HG03558 (cell line): ENCODE data around the gene DACH1.

ENCODE experiments used
- ATAC-seq: cut with Tn5 transposase; IDR thresholded peaks from one replicate; pipeline ENCODE4 v1.9.1; 2021; ENCODE audit warnings: moderate number of reproducible peaks; ENCODE audit not compliant: unreplicated experiment; ENCODE audit errors: extremely low read depth

The DACH1 gene

DNA sequence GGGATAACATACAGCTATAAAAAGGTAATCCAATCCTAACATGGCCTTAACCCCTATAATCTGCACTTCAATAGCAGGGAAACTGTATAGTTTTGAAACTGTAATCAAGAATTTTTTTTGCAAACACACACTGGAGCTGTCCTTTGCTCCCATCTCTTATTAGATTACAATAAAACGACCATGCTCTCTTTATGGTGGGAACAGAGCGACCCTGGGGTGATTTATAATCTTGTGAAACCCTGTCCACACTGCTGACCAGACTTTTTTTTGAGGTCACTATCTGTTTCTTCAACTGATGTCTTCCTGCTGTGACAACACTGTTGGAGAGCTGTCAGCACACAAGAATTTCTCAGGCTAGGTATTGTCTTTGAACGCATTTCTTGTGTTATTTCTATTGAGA, 35.3 kb downstream of the DACH1 start:
- no peak for ATAC-seq

GRCh38 chr13:71830736-71831135, 36.3 kb downstream of the DACH1 start:
- ATAC-seq: no peak

DNA sequence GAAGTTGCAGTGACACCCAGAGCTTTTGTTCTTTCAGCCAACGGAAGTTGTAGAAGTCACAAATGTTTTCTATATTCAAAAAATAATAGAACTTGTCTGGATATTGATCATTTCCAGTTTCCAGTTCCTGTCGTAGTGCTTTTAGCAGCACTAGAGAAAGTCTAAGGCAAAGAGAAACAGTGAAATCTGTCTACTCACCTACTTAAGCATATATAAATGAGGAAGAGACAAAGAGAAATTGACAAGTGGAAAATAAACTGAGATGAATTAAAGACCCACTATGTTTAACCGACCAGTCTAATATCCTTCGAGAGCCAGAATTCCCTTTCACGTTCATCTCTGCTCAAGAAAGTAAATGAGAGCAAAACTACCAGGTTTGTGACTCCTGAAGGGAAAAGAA, 36.7 kb downstream of the DACH1 start:
- no peak for ATAC-seq

GRCh38 chr13:71829547-71829946, 37.5 kb downstream of the DACH1 start:
- ATAC-seq: no peak

DNA sequence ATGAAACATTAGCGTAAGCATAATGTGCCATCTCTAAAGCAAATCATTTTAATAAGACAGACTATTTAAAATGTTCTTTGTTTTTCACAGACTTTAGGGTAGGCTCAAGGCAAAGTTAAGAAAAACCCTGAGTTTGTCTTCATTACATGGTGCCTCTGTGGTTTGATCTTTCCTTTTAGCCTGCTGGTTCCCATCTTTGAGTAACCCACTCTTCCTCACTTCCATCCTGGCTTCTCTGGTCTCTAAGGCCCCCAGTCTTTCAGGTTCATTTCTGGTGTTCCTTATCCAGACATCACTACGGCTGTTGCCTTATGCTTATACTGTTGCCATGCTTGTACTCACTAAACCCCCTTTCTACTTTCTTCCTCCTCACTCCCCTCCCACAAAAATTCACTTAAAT, 38.4 kb downstream of the DACH1 start:
- no peak for ATAC-seq

DNA sequence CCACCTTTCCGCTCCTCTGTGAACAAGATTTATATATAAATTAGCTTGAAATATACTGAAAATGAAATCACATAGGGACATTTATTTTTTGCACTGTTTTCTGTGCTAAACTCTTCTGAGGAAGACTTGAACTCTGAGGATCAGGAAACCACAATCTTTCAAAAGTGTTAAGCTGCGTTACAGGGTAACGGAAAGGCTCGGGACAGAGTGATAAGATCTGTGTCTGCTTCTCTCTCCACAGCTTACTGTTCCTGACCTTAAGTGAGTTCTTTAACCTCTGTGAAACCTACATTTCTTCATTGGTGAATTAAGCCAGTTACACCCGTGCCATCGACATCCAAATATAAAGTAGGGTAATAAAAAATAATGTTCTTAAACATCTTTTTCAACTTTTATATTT, 38.9 kb downstream of the DACH1 start:
- no peak for ATAC-seq

GRCh38 chr13:71827241-71827640, 39.8 kb downstream of the DACH1 start:
- ATAC-seq: no peak

DNA sequence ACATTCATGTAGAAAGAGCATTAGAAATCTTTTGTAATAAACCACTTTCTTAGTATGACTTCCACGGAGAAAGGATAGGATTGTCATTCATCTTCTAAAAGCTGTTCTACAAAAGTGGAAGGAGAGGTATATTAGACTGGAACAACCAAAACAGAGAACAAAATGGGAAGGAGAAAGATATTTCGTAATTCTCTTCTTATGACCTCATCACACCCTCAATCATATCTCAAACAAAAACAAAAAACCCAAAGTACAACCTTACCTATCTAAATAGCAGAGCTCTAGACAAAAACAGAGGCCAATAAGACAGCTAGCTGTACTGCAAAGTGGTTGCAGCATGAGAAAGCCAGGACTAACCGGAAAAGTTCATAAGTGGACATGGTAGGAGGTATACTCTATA, 46.3 kb downstream of the DACH1 start:
- no peak for ATAC-seq

- ATAC-seq: no peak
These were observed 49.7 kb downstream of the DACH1 start for GRCh38 chr13:71817335-71817734.

DNA sequence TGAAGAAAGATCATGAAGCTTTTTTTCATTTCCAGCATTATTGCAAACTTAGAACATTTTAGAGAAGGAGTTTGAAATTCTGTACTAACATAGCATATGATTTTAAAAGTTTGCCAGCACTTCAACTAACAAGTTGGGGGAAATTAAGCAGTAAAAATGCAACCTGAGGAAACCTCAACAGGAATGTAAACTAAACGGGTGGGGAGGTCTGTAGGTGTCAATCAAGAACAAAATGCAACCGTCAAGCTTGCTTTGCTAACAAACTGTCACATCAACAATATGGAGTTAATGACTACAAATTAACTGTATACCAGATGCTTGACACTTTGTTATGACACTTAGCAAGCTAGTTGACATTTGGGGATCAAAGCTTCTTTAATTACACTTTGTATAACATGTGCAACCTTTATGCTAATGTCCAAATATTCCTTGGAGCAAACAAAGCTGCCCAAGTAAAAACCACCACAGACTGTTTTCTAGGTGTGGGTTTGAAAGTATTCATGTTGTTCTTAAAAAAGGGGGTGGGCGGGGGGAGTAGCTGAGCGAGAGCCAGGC, 52.1 kb downstream of the DACH1 start:
- no peak for ATAC-seq

DNA sequence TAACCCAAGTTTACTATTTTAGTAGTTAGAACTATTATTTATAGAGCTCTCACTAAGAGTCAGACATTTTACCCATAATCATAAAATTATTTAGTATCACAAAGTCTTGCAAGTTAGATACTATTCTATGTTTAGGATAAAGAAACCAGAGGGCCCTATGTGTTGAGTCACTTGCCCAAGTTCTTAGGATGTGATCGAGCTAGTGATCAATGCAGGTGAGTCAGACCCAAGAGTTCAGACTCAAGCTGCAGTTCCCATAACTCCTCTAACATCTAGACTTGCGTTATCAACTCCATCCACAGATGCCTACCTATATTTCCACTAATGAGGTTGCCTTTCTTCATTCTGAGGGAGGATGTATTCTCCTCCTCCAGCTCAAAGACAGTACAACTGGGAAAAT, 53.8 kb downstream of the DACH1 start:
- ATAC-seq: no peak

GRCh38 chr13:71811344-71811743, 55.7 kb downstream of the DACH1 start:
- ATAC-seq: no peak

GRCh38 chr13:71808708-71809107, 58.3 kb downstream of the DACH1 start:
- no peak for ATAC-seq

- no peak for ATAC-seq
These were observed 60.1 kb downstream of the DACH1 start for GRCh38 chr13:71806886-71807285.

GRCh38 chr13:71803066-71803465, 63.9 kb downstream of the DACH1 start:
- ATAC-seq: no peak

DNA sequence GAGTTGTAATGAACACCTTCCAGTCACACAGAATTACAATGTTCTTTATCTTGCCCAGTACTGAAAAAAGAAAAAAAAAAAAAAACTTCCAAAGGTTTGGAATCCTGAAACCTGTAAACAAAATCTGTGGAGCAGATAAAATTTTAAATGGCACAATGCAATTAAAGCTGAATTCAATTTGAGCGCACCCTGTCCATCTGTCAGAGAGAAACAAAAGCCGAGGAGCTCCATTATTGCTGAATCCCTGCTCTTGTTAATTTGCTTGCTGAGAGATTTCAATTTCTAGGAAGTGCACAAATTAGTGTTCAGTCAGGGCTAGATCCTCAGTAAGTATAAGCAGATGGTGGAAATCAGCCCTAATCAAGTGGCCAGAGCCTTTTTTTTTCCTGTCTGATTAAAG, 65.2 kb downstream of the DACH1 start:
- ATAC-seq: no peak

DNA sequence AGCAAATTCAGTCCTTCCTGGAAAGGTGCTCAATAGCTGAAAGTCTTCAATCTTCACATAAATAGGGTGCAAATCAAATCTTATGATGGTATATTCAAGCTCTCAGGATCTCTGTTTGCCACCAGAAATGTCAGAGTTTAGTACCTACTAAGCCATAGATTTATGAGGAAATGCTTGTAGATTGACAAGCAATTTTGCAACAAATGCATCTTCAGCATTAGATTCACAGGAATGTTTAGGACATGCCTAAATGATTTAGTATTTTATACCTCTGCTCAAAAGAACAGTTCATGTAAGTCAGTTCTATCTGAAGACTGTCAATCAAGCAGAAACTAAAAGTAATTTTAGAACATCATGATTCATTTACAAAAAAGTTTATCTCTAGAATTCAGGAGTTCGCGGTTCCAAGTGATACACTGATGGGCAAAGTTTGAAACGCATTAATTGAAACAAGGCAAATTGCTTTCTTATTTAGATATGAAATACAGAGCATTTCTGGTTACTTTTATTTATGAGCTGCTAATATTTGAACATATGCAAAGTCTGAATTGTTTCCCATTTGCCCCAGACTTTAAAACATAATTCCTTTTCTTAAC, 65.7 kb downstream of the DACH1 start:
- no peak for ATAC-seq

- ATAC-seq: no peak
These were observed 67.7 kb downstream of the DACH1 start for GRCh38 chr13:71799324-71799723.

DNA sequence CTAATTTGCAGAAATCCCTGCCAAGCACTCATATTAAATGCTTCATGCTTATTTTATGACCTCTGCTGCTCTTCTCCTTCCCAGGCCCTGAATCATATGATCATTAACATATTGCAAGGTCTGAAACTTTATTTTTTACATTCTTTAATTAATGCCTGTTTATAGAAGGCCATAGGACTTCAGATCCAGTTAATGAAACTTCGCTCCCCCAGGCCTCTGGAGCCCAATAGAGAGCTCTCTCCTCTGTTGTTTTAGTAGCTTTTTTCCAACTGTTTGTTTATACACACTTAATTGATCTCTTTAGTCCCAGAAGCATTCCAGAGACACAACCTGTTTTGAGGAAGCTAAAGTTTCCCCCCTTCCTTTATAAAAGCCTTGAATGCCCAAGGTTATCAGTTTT, 68.3 kb downstream of the DACH1 start:
- no peak for ATAC-seq

DNA sequence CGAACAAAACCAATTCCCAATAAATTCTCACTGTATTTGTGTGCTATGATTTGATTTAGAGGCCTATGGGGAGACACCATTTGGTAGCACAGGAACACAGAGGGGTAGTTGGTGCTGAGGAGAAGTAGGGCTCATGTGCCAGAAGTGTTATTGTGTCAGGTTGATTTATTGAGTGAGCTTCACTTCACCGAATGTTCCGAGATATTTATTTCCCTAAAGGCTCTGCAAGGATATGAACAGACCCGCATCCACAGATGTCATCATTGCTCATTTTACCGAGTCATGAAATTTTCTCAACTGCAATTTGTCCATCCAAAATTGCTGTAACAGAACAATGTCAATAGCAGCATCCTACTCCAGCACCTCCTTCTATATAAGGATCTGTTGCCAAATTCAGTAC, 69.5 kb downstream of the DACH1 start:
- ATAC-seq: no peak

- no peak for ATAC-seq
These were observed 77.2 kb downstream of the DACH1 start for GRCh38 chr13:71789693-71790329.

GRCh38 chr13:71789037-71789436, 78.0 kb downstream of the DACH1 start:
- no peak for ATAC-seq
